HCT116 (cell line): ENCODE data around the gene KBTBD13. TPM values are rescaled to one million over a fixed set of nuclear protein-coding genes. Genes with fewer than 3 reads are reported as not detected.

Experiments
- ATAC-seq: fragments of 200-7000 bp; cut with Tn5 transposase; 2 replicates; pipeline ENCODE4 v1.9.1; 2020; ENCODE audit warnings: mild to moderate bottlenecking, moderate library complexity
- BruUV-seq: library from RNA; stranded (reverse); fragments of 400-500 nt; replicated peaks from 2 replicates; lab custom pipeline; 2021; lab: Mats Ljungman, UMichigan
- CTCF ChIA-PET: fragments of 300-600 bp; sonication (Branson Sonifier 250); formaldehyde crosslinking; loops from one replicate; lab custom pipeline; 2021; ENCODE audit warnings: antibody characterized with exemption; lab: Charles Lee
- POLR2A ChIA-PET: fragments of 300-600, 350-600 bp; sonication (Branson Sonifier 250); formaldehyde crosslinking; loops from one replicate; lab custom pipeline; 2021; ENCODE audit warnings: antibody characterized with exemption; lab: Charles Lee
- RAD21 ChIA-PET, 2 experiments: fragments of 300-600 bp; sonication (Branson Sonifier 250); formaldehyde crosslinking; loops; one replicate each; lab custom pipeline; 2023; ENCODE audit warnings: low total read pairs in 2 of 2; ENCODE audit not compliant: uncharacterized antibody in 2 of 2, unreplicated experiment in 2 of 2, low non-redundant PET in 1 of 2; lab: Charles Lee
- DNase-seq: peaks from one replicate; pipeline ENCODE4 v3.0.0-alpha.2; 2010; ENCODE audit warnings: low read depth, low spot score
- H2AFZ ChIP-seq: fragments of 200-600 bp; shearing (Covaris generic), sonication (generic); 2 replicates; pipeline ENCODE4 v1.6.1; 2017; ENCODE audit warnings: low read depth, mixed run types, mixed read lengths, antibody characterized with exemption, low read length; ENCODE audit not compliant: poor library complexity, severe bottlenecking
- H3K27ac ChIP-seq: 2 replicates; pipeline ENCODE4 v1.5.1; 2012; ENCODE audit warnings: low read depth, low read length
- H3K27me3 ChIP-seq: fragments of 200-600 bp; sonication (generic); 2 replicates; pipeline ENCODE4 v1.6.1; 2016; ENCODE audit warnings: mixed run types, low read length, mixed read lengths; ENCODE audit not compliant: insufficient read depth
- H3K36me3 ChIP-seq, 2 experiments: fragments of 200-500 bp in 1 of 2; fragments of 200-600 bp in 1 of 2; sonication (Bioruptor generic) in 1 of 2; sonication (generic) in 1 of 2; 2 replicates each; pipeline versions ENCODE4 v1.5.1 to v1.6.1; 2014 to 2016; ENCODE audit warnings: low read length in 2 of 2, inconsistent platforms in 1 of 2, mixed read lengths in 1 of 2, mixed run types in 1 of 2; ENCODE audit not compliant: insufficient read depth in 2 of 2, control insufficient read depth in 1 of 2
- H3K4me1 ChIP-seq, 2 experiments: fragments of 200-600 bp in 1 of 2; sonication (generic) in 1 of 2; 2 replicates each; pipeline versions ENCODE4 v1.5.1 to v1.6.1; 2012 to 2017; ENCODE audit warnings: low read length in 2 of 2, inconsistent platforms in 1 of 2, mild to moderate bottlenecking in 1 of 2, mixed read lengths in 1 of 2, mixed run types in 1 of 2, moderate library complexity in 1 of 2; ENCODE audit not compliant: insufficient read depth in 2 of 2, control insufficient read depth in 1 of 2
- H3K4me2 ChIP-seq: fragments of 200-600 bp; sonication (generic); 2 replicates; pipeline ENCODE4 v1.6.1; 2017; ENCODE audit warnings: mixed run types, low read length, mixed read lengths
- H3K4me3 ChIP-seq, 2 experiments: fragments of 200-600 bp in 1 of 2; sonication (generic) in 1 of 2; replicated peaks in 1 of 2; 2 replicates each; pipeline ENCODE4 v1.5.1; 2011 to 2016; ENCODE audit warnings: low read length in 2 of 2, control low read depth in 1 of 2, low read depth in 1 of 2, mild to moderate bottlenecking in 1 of 2, mixed read lengths in 1 of 2, mixed run types in 1 of 2
- H3K79me2 ChIP-seq: fragments of 200-600 bp; sonication (generic); 2 replicates; pipeline ENCODE4 v1.6.1; 2017; ENCODE audit warnings: mild to moderate bottlenecking, mixed run types, low read length, moderate library complexity, mixed read lengths; ENCODE audit not compliant: insufficient read depth
- H3K9ac ChIP-seq: fragments of 200-600 bp; sonication (generic); 2 replicates; pipeline ENCODE4 v1.6.1; 2016; ENCODE audit warnings: low read length, mixed read lengths
- H3K9me2 ChIP-seq: fragments of 200-600 bp; sonication (generic), shearing (Covaris generic); 2 replicates; pipeline ENCODE4 v1.6.1; 2017; ENCODE audit warnings: mixed run types, mild to moderate bottlenecking, moderate library complexity; ENCODE audit not compliant: insufficient read depth
- H3K9me3 ChIP-seq, 2 experiments: fragments of 200-500 bp in 1 of 2; fragments of 200-600 bp in 1 of 2; sonication (Bioruptor generic) in 1 of 2; sonication (generic) in 1 of 2; 2 replicates each; pipeline ENCODE4 v1.6.1; 2014 to 2017; ENCODE audit warnings: low read length in 2 of 2, mixed read lengths in 2 of 2, inconsistent platforms in 1 of 2, low read depth in 1 of 2, mild to moderate bottlenecking in 1 of 2, mixed run types in 1 of 2, moderate library complexity in 1 of 2; ENCODE audit not compliant: control insufficient read depth in 1 of 2, insufficient read depth in 1 of 2
- H4K20me1 ChIP-seq: fragments of 200-600 bp; sonication (generic), shearing (Covaris generic); 2 replicates; pipeline ENCODE4 v1.6.1; 2017; ENCODE audit warnings: mixed run types, mild to moderate bottlenecking, moderate library complexity; ENCODE audit not compliant: insufficient read depth
- CBX3 ChIP-seq: IDR thresholded peaks from 2 replicates; pipeline ENCODE4 v1.6.1; 2012; ENCODE audit warnings: low read depth
- CEBPB ChIP-seq: IDR thresholded peaks from 2 replicates; pipeline ENCODE4 v1.6.1; 2012; ENCODE audit warnings: low read depth
- POLR2AphosphoS5 ChIP-seq: IDR thresholded peaks from 2 replicates; pipeline ENCODE4 v1.6.1; 2011; ENCODE audit warnings: mild to moderate bottlenecking, low read depth, low read length, moderate library complexity
- SP1 ChIP-seq: IDR thresholded peaks from 2 replicates; pipeline ENCODE4 v1.6.1; 2012; ENCODE audit warnings: low read depth
- ZNF274 ChIP-seq: fragments of 200-500 bp; sonication (Bioruptor generic); IDR thresholded peaks from 2 replicates; pipeline ENCODE4 v1.6.1; 2014; ENCODE audit warnings: mild to moderate bottlenecking, low read depth, low read length, inconsistent platforms
- intact Hi-C: fragments of 100-400 bp; cut with micrococcal nuclease; formaldehyde crosslinking; loops from 2 replicates; pipeline ENCODE4 v1.10.0; 2022
- total RNA-seq: library from RNA; stranded (reverse); gene quantifications from one replicate; pipeline ENCODE4 v1.2.1, GENCODE V29; 2021; ENCODE audit not compliant: unreplicated experiment
- TF ChIP-seq, protein P1 (sequence below): IDR thresholded peaks from 2 replicates; pipeline ENCODE4 v1.6.1; 2012
- TF ChIP-seq, protein P2 (sequence below), 3 experiments: fragments of 200-600 bp in 1 of 3; sonication (generic) in 1 of 3; IDR thresholded peaks in 2 of 3; conservative IDR thresholded peaks in 1 of 3; 2 replicates each; pipeline ENCODE4 v1.5.1; 2012 to 2017; ENCODE audit warnings: low read depth in 2 of 3, low read length in 2 of 3, antibody characterized with exemption in 1 of 3, borderline replicate concordance in 1 of 3, control low read depth in 1 of 3, mild to moderate bottlenecking in 1 of 3, mixed read lengths in 1 of 3, mixed run types in 1 of 3, moderate library complexity in 1 of 3; ENCODE audit not compliant: insufficient read depth in 1 of 3

The KBTBD13 gene
- total RNA-seq, 1 experiment from 2014 or later = not detected

DNA sequence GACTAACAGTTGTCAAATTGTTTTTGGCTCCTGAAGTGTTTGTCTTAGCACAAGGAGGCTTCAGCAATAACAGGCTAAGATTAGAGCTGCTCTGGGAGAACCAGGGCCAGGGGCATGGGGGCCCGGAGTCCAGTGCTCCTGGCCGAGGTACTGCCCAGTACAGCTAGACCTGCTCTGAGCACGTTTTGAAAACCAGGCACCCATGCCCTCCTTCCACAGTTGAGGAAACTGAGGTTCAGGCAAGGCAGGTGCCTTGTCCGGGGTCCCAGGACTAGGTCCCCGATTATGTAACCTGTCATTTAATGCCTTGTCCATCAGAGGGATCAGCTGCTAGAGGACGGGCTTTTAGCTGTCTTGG lies 19.2 kb downstream of the KBTBD13 start:
- POLR2A ChIA-PET = no interaction called here
- no TSS peak for BruUV-seq
- no peaks in the 10 kb centered on the region for H3K27me3 ChIP-seq
- DNase-seq (no peak), ATAC-seq (no peak)
- no peak overlapping the region for H3K27ac ChIP-seq
- CTCF ChIA-PET = interaction anchor here (1.0 to 1.1 kb wide), 2 partner anchors 9 to 40 kb away, joined by 3 to 4 read pairs; no protein-coding TSS in a partner anchor
- H3K9me3 ChIP-seq = no peaks in the 10 kb centered on the region
- no peak for TF ChIP-seq ZNF274
- TF ChIP-seq CEBPB = no peak
- no peak for TF ChIP-seq CBX3
- TF ChIP-seq, protein P1, sequence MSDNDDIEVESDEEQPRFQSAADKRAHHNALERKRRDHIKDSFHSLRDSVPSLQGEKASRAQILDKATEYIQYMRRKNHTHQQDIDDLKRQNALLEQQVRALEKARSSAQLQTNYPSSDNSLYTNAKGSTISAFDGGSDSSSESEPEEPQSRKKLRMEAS = no peak
- TF ChIP-seq, protein P2, sequence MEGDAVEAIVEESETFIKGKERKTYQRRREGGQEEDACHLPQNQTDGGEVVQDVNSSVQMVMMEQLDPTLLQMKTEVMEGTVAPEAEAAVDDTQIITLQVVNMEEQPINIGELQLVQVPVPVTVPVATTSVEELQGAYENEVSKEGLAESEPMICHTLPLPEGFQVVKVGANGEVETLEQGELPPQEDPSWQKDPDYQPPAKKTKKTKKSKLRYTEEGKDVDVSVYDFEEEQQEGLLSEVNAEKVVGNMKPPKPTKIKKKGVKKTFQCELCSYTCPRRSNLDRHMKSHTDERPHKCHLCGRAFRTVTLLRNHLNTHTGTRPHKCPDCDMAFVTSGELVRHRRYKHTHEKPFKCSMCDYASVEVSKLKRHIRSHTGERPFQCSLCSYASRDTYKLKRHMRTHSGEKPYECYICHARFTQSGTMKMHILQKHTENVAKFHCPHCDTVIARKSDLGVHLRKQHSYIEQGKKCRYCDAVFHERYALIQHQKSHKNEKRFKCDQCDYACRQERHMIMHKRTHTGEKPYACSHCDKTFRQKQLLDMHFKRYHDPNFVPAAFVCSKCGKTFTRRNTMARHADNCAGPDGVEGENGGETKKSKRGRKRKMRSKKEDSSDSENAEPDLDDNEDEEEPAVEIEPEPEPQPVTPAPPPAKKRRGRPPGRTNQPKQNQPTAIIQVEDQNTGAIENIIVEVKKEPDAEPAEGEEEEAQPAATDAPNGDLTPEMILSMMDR (IDR thresholded peaks at IDR 0.05 in 2 of 3, conservative IDR thresholded peaks at IDR 0.05 in 1 of 3; ENCODE audit: borderline replicate concordance in 1 of 3, insufficient read depth in 1 of 3, low read depth in 2 of 3, low read length in 2 of 3) = no peak
- TF ChIP-seq SP1 = no peak
- TF ChIP-seq POLR2AphosphoS5 = no peak
- H3K4me2 ChIP-seq = no peak overlapping the region
- H4K20me1 ChIP-seq = no peaks in the 10 kb centered on the region
- H3K79me2 ChIP-seq = no peaks in the 10 kb centered on the region
- H3K36me3 ChIP-seq = peaks cover 6% of the 10 kb centered on the region in 2 experiments; a peak in 3 of 4 replicates
- H2AFZ ChIP-seq = no peak overlapping the region
- intact Hi-C loops = no loop called here
- RAD21 ChIA-PET = no interaction called here
- no peak overlapping the region for H3K4me3 ChIP-seq
- H3K4me1 ChIP-seq = no peaks in the 10 kb centered on the region
- H3K9me2 ChIP-seq = no peaks in the 10 kb centered on the region
- no peak overlapping the region for H3K9ac ChIP-seq
